Ovary (tissue), 3 donors: ENCODE data around the gene BCKDK.

Experiments used
- EP300 ChIP-seq: sonication (generic); formaldehyde crosslinking; IDR thresholded peaks from one replicate; pipeline ENCODE4 v1.6.1; 2017; ENCODE audit warnings: antibody characterized with exemption
- POLR2A ChIP-seq: fragments of 450-650 bp; IDR thresholded peaks from one replicate; pipeline ENCODE4 v1.6.1; 2017; ENCODE audit warnings: antibody characterized with exemption, mild to moderate bottlenecking, moderate library complexity
- TF ChIP-seq, protein P1 (sequence below), 3 donors: fragments of 450-650 bp in 2 of 3; fragments of 200-600 bp in 1 of 3; IDR thresholded peaks; one replicate each; pipeline versions ENCODE4 v1.5.1 to v1.8.0; 2016 to 2022; ENCODE audit warnings: antibody characterized with exemption in 3 of 3, mild to moderate bottlenecking in 1 of 3
- donor health status: DM: no; HTN: no; CAD: no.

DNA sequence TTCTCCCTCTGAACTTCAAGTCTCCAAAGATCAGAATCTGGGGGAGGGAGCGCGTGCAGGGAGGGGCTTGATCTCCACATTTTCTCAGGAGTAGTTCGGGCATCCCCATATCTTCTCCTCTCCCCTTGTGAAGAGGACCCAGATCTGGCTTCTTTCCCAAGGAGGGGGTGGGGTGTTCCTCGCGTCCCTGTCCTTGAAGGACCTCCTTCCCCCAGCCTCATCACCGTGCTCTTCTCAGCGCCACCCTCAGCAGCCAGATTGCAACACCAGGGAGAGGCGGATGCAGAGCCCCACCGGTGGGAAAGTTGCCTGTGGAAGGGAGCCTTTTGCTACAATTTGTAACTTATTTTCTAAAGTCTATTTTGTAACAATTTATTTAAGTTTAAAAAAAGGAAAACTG, 25.1 kb upstream of the BCKDK start:
- TF ChIP-seq, protein P1, sequence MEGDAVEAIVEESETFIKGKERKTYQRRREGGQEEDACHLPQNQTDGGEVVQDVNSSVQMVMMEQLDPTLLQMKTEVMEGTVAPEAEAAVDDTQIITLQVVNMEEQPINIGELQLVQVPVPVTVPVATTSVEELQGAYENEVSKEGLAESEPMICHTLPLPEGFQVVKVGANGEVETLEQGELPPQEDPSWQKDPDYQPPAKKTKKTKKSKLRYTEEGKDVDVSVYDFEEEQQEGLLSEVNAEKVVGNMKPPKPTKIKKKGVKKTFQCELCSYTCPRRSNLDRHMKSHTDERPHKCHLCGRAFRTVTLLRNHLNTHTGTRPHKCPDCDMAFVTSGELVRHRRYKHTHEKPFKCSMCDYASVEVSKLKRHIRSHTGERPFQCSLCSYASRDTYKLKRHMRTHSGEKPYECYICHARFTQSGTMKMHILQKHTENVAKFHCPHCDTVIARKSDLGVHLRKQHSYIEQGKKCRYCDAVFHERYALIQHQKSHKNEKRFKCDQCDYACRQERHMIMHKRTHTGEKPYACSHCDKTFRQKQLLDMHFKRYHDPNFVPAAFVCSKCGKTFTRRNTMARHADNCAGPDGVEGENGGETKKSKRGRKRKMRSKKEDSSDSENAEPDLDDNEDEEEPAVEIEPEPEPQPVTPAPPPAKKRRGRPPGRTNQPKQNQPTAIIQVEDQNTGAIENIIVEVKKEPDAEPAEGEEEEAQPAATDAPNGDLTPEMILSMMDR (IDR thresholded peaks at IDR 0.05), result no peak
- no peak for TF ChIP-seq EP300
- no peak for TF ChIP-seq POLR2A
